HG03139 (cell line): ENCODE measurements around the gene DGCR8.

Experiments
- ATAC-seq: cut with Tn5 transposase; IDR thresholded peaks from one replicate; pipeline ENCODE4 v1.9.1; 2021; ENCODE audit not compliant: unreplicated experiment

The DGCR8 gene

DNA sequence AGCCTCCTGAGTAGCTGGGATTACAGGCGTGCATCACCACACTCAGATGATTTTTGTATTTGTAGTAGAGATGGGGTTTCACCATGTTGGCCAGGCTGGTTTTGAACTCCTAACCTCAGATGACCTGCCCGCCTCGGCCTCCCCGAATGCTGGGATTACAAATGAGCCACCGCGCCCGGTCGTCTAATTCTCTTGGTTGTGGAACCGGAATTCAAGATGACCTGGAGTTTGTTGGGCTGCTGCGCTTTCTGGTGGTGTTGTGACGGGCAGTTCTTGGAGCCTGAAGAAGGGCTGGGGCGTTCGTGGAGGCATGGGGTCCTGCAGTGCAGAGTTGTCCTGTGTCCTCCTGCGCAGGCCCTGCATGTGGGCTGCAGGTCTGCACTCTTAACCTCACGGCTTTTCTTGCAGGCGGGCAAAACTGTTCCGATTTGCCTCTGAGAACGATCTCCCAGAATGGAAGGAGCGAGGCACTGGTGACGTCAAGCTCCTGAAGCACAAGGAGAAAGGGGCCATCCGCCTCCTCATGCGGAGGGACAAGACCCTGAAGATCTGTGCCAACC, 41.9 kb downstream of the DGCR8 start:
- ATAC-seq, result no peak

DNA sequence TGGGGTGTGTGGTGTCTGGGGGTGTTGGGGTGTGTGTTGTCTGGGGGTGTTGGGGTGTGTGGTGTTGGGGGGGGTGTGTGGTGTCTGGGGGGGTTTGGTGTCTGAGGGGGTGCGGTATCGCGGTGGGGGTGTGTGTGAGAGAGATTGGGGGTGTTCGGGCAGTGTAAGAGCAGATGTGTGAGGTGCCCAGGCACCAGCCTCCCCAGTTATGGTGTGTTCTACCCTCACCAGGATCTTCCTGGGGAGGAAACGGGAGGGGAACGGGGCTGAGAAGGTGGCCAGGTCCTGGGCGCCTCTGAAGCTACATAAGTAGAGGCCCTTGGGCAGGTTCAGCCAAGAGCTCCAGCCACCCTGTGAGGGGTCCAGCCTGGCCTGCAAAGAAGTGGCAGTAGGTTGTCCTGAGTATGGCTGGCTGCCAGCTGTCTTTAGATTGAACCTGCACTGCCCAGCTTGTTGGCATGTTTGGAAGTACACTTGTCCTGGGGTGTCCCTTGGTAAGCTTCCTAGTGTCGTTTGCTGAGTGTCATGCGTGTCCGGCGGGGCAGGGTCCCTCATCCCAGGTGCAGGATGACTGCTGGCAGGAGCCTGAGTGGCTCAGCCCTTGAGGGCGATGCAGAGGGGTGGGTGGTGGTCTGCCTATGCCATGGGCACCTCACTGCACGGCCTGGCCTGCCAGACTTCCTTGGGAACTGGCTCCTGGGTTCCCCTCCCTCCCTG, 43.5 kb downstream of the DGCR8 start:
- ATAC-seq, result no peak

DNA sequence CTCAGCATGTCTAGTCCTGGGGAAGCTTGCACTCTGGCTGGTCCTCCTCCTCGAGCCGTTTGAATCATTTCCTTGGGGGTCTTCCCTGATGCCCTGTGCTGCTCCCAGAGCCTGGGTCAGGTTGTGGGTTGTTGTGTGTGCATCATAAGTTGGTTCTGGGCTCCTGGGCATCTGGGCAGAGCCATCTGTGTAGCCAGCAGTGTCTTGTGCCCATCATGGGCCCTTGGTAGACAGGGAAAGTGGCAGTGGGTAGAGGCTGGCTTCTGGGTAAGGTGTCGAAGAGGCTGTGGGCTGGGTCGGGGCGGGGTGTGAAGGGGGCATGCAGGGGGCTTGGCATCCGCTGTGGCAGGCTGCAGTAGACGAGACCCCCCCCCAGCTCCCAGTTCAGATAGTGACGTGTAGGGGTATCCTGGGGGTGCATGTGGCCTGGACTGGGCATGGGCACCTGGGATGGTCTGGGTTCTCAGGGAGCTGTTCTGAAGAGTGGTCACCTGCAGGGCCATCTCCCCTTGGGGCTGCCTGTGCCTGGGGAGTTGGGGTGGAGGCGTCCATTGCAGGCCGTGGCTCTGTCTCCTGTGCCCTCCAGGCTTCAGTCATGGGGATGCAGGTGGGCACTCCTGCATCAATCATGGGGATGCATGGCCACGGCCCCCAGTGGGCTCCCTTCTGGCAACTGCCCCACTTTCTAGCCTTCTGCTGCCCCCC, 44.2 kb downstream of the DGCR8 start:
- no peak for ATAC-seq

DNA sequence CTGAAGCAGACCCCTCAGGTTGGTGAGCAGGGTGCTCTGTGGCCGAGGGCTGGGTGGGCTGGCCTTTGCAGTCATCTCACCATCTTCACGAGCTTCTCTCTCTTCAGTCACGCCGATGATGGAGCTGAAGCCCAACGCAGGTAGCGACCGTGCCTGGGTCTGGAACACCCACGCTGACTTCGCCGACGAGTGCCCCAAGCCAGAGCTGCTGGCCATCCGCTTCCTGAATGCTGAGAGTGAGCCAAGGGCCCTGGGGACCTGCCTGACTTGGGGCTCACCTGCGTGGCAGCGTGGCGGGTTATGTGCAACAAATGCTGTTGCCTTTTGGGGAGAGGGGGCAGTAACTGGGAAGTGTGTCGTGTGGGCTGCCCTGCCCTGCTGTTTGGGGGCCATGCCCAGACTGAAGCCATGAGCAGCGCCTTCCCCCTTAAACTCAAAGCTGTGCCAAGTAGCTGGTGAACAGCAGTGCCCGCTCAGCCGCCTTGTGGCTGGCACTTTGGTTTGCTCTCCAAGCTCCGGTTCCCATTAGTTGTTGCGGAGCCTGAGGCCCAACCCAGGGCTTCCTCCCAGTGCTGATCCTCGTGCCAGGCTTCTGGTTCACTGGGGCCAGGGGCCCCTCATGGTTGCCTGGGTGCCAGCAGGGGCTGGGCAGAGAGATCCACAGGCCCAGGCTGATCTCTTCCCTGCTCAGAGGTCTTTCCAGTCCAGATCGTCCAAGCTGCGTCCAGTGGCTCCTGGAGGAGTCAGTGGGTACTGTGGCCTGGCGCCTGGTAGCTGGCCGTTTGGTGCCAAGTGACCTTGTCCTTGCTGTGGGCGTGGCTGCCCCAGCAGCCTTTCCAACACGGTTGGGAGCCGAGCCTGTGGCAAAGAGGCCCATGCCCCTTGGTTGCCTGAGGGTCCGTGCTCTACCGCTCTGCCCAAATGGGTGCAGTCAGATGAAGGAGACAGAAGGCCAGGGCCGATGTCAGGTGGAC, 45.4 kb downstream of the DGCR8 start:
- ATAC-seq, result no peak

DNA sequence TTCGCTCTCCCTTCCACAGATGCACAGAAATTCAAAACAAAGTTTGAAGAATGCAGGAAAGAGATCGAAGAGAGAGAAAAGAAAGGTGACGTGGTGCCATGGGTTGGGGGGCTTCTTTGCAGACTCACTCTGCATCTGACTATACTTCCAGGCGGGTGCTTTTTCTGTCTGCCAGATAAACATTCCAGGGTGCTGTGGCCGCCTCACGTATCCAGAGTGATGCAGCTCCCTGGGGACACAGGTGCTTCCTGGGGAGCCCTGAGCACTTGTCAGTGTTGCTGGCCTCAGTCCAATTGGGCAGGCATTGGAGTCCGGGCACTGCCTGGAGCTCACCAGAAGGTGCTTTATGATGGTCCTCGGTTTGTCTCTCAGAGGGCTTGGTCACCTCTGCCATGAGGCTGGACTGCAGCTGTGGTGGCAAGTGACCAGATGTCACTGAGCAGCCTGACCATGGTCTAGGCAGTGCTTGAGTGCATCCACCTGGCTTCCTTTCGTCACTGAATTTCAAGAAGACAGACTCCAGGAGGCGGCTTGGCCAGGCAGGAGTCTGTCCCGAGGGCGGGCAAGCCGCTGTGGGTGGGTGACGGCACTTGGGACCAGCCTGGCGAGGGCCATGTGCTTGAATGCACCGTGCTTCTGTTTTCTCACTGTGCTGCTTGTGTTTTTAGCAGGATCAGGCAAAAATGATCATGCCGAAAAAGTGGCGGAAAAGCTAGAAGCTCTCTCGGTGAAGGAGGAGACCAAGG, 46.4 kb downstream of the DGCR8 start:
- ATAC-seq, result no peak

DNA sequence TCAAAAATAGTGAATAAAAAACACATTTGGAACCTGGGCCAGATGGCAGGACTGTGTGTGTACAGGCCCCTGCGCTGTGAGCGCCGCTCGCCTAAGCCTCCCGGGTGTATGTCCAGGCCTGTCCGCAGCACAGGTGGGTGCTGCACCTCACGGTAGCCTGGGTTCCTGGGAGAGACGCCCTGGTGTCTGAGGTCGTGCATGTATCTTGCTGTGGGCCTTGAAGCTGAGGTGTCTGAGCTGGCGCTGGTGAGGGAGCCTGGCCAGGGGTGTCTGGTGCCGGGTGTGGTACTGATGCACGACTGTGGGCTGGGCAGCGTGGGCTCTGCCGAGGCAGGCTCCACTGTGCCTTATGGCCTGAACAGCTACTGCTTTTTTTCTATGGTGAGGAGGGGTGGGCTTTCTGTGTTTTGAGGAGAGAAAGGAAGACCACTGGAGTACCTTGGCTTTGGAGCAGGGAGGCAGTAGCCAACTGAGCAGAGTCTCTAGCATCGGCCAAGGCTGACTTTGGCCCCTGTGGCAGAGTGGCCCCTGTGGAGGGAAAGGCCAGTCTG, 47.4 kb downstream of the DGCR8 start:
- ATAC-seq, result no peak

DNA sequence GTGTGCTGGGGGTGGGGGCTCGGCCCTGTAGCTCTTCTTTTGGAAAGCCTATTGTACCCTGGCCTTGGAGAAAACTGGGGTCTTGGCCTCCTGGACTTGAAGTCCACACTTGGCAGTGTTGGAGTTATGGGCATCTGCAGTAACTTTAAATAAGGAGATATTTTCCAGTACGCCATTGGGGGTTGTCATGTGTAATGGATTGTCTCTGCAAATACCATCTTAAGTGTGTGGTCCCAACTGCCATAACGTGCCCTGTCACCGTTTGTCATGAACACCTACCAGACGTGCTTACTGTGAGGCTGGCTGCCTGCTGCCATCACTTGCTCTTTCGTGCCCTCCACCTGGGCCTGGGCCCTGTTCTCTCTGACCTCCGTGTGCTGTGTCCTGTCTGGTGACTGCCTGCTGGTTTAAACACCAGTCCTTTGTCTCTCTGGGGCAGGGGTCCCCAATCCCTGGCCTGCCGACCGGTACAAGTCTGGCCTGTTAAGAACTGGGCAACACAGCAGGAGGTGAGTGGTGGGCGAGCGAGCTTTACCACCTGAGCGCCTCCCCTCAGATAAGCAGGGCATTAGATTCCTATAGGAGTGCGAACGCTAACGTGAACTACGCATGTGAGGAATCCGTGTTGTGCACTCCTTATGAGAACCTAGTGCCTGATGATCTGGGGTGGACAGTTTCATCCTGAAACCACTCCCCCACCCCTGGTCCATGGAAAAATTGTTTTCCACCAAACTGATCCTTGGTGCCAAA, 48.0 kb downstream of the DGCR8 start:
- ATAC-seq, result no peak

DNA sequence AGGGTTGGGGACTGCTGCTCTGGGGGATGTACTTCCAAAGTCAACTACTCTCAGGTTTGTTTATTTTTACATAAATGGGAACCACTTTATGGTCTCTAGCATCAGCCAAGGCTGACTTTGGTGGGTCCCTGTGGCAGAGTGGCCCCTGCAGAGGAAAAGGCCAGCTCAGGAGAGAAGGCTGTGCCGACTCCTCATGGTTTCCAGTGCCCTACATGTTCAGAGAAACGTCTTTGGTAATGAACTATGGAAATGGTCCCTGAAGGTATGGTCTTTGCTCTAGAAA, 48.5 kb downstream of the DGCR8 start:
- no peak for ATAC-seq

DNA sequence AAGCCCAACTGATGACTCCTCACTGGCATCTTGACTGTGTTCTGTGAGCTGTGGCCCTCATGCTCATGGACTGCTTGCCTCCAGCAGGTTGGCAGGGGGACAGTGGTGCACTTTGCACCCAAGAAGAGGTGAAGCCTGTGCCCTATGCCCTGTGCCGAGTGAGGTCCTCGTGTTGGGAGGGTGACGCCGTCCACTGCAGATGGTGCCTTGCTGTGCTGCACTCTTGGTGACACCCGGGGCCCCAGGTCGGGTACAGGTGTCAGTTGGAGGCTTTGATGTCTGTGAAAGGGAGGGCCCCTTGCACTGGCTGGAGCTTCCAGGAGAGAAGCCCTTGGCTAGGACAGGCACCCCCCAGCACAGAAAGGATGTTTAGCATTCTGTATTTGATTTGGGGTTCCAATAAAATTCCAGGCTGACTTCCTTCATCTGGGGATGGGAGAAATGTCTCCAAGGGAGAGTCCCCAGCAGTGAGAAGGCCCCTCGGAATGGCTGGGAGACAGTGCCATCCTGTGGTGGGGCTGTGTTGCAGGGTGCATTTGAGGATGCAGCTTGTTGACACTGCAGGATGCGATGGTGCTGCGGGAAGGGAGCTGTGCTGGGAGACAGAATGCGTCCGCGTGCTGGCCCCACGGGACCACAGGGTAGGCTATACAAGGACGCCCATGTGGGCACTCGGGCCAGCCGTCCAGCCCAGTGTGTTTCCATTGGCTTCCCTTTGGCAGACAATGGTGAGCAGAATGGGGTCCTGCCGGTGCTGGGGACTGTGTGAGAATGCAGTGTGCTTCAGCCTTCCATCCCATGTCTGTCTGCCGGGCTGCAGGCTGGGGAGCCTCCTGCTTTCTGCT, 49.1 kb downstream of the DGCR8 start:
- no peak for ATAC-seq

DNA sequence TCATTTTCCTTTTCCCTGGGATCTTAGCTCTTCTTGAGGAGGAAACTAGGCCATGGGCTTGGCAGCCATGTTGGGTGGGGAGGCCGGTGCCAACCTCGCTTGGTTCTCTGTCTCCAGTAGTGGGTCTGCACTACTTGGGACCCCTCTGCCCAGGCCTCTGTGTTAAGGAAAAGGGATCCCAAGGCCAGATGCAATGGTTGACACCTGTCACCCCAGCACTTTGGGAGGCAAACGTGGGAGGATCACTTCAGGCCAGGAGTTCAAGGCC, 49.6 kb downstream of the DGCR8 start:
- no peak for ATAC-seq

DNA sequence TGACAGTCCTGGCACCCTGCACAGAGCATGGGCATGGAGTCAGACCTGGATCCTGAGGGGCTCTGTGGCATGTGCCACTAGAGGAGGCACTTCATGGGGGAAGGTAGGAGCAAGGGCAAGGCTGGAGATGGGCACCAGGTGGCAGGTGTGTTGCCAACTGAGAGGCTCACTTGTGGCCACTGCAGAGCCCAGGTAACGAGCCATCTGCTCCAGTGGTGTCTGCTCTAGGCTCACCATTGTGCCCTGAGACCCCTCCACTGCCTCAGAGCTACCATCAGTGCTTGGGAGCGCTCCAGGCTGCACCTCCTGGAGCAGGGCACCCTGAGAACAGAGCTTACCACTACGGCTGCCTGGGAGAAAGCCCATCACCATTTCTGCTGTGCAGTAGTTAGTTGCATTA, 50.3 kb downstream of the DGCR8 start:
- ATAC-seq, result no peak

DNA sequence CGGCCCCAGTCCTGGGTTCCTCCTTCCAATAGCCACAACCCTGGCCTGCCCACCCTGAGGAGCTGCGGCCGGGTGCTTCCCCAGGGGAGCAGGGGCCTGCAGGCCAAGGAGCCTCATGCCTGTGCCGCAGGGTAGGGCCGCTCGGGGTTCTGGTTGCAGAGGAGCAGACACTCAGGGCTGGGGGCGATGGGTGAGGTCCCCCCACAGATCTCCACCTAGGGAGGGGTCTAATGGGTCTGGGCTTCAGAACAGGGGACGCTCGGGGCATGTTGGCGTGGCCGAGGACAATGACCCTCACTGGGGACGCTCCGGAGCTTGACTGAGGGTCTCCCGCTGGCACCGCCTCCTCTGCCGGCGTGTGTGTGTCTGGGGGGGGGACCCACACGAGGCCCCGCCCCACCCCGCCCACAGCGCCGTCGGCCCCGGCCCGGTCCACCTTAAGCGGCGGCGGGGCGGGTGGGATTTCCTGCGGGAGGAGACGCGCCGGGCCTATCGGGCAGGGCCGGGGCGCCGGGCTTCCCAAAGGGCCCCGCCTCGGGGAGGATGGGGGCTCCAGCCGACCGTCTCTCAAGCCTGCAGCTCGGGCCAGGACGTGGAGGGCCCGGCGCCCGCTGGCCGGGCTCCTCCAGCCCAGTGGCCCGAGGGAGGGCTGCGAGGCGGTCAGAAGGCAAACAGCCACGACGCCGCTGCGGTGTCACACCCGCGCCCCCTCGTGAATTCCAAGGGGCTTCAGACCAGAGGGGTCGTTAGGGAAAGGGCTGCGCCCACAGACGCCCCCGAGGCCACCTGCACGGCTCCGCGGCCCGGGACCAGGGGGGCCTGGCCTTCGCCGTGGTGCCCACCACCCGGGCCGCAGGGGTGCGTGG, 50.9 kb downstream of the DGCR8 start:
- no peak for ATAC-seq

DNA sequence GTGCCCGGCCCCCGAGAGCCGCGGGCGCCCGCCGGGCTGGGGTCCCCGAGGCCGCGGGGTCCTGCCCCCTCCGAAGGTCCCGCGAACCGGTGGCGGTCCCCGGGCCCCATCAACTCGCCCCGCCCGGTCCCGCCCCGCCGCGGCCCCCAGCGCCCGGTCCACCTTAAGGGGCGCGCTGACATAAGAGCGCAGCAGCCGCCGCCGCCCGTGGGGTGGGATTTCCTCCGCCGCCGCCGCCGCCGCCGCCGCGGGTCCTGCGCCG, 51.5 kb downstream of the DGCR8 start, which contains the start of gene ZDHHC8:
Gene ZDHHC8, plus strand, starts transcription at position 208 of the 262 bp plus-strand sequence. CDS start 144 bp downstream, outside the sequence.
- ATAC-seq, result no peak

DNA sequence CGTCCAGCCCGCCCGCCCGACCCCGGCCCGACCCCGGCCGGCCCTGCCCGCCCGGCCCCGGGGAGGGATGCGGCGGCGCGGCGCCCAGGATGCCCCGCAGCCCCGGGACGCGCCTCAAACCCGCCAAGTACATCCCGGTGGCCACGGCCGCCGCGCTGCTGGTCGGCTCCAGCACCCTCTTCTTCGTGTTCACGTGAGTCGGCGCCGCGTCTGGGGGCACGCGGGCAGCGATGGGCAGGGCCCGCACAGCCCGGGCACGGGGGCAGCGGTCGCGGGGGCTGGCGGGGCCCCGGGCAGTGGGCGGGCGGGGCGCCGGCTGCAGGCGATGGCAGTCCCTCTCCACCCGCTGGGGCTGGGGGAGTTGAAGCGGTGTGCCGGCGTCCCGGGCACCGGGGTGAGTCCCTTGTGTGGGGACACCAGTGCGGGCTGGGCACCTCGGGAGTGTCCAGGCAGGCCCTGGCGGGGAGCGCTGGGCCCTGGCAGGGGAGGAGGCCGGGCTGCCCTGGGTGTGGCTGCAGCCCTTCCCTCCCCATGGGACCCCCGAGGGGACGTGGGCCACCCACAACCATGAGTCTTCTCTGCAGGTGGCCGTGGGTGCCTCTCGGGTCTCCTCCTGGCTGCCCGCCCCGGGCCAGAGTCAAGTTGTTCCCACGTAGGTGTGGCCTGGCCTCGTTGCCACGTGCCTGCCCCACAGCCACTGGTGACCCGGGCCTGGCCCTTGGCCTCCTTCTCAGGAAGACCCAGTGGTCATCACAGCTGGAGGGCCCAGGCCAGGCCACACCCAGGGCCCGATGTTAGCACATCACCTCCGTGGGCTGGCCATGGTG, 52.0 kb downstream of the DGCR8 start:
- no peak for ATAC-seq

DNA sequence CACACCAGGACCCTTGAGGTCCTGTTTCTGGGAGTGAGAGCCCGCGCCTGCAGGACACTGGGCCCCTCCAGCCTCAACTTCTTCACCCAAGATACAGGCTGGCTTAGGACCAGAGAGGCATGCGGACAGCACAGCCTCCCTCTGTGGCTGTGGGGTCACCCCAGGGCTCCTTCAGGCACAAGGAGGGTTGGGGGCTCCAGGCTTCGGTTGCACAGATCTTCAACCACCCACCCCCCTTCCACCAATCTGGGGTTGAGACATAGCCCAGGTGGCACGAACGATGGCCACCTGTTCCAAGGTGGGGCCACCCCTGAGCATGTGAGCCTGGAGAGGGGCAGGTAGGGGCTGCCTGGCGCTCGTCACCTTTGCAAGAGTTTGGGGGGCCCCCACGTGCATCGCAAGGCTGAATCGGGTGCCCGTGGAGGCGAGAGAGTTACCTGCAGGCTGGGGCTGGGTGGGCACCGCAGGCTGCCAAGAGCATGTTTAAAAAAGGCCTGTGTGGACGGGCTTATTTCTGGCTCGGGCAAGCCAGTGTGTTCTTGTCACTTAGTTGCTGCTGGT, 52.7 kb downstream of the DGCR8 start:
- no peak for ATAC-seq

DNA sequence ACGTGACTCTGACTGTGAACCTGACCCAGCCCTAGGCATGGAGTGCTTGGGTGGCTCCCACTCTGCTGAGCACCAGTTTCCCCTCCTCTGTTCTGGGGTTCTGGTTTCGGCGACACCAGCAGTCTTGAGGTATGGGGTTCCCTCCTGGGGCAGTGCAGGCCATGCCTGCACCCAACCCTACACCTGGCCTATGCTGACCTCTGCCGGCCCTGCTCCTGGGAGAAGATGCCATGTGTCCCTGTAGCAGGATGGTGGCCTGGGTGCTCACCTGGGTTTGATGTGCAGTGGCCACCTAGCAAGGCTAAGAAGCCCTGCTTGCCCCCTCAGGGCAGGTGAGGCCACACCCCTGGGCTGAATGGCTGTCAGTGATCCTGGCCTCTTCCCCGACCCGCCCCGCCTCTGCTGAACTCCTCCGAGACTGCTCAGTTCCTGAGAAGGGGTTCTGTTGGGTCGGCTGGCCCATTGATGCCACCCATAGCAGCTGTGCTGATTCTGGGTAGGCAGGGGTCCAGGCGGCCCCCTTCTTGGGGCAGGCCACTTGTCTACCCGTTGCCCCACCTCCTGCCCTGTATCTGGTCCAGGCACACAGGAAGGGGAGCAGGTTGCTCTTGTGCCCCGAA, 54.0 kb downstream of the DGCR8 start:
- no peak for ATAC-seq

DNA sequence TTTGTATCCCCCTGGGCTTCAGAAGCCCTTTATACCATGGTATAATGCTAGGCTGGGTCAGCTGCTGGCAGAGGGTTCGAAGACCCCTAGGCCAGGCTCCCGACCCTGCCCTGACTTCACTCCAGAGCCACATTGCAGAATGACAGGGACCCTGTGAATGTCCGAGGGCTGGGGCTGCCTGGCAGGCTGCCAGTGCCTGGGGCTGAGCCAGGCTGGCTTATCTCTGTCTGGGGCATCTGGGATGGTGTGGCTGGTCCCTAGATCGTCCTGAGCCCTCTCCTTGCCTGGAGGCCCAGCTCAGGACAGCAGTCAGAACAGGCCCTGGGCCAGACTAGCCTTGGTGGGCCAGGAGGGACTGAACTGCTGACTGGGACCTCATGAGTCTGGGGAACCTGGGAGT, 55.2 kb downstream of the DGCR8 start:
- no peak for ATAC-seq
